ENCODE data around the gene ZSWIM8. TPM values are rescaled to one million over a fixed set of nuclear protein-coding genes. Genes with fewer than 3 reads are reported as not detected.
"Not testable (repeated sequence)": the region's sequence is repeated elsewhere in the genome, so short reads cannot be mapped to it uniquely, and the experiment has no call there.

The ZSWIM8 gene
- 95.5 TPM for total RNA-seq
- 10 to 100 TPM in 3 of 4 donors, 1 to 10 TPM in 1; 6.0 to 14.9 (median 11.8) TPM for polyA plus RNA-seq

- Mint-ChIP-seq H3K27ac (peak within 1 kb of the TSS; percentile 95 to 98 (median 98)), H3K4me1 (peaks cover 27 to 66% (median 40%) of the 10 kb centered on the region in 4 donors), H3K4me3 (peak within 1 kb of the TSS; percentile 95 to 98 (median 96)), H3K27me3 (peaks cover 9% of the 10 kb centered on the region), H3K9me3 (no peaks in the 10 kb centered on the region), H3K36me3 (peaks cover 9% of the 10 kb centered on the region)
- peak within 1 kb of the TSS; percentile 80 for H3K27ac ChIP-seq (ENCODE audit: insufficient read depth, low read length, poor library complexity, severe bottlenecking)
- DNase-seq (peak; percentile 83 to 93 (median 89)), ATAC-seq (ENCODE audit: low read depth in 2 of 2) (peak; percentile 84 to 87)
- H3K4me1 ChIP-seq (ENCODE audit: control insufficient read depth, insufficient read depth, low read length, poor library complexity, severe bottlenecking), result peaks cover 52% of the 10 kb centered on the region
- peak within 1 kb of the TSS; percentile 94 for H3K4me3 ChIP-seq (ENCODE audit: low read depth, low read length)
- no peaks in the 10 kb centered on the region for H3K27me3 ChIP-seq (ENCODE audit: control insufficient read depth, insufficient read depth, low read length)
- H3K9me3 ChIP-seq (ENCODE audit: control insufficient read depth in 2 of 2, low read length in 2 of 2), result no peaks in the 10 kb centered on the region
- peaks cover 13% of the 10 kb centered on the region for H3K36me3 ChIP-seq (ENCODE audit: control insufficient read depth, insufficient read depth, low read length)
These were observed at the start of gene ZSWIM8 for GRCh38 chr10:73785211-73785720. Gene ZSWIM8, plus strand, starts transcription at chr10:73785606. Its CDS starts 273 bp downstream, at chr10:73785879.

- H3K9me3 Mint-ChIP-seq; H3K9me3 ChIP-seq (ENCODE audit: control insufficient read depth in 2 of 2, low read length in 2 of 2); H3K27me3 Mint-ChIP-seq; H3K4me3 ChIP-seq (ENCODE audit: low read depth, low read length); ATAC-seq (ENCODE audit: low read depth in 2 of 2); H3K36me3 ChIP-seq (ENCODE audit: control insufficient read depth, insufficient read depth, low read length); DNase-seq; H3K27ac ChIP-seq (ENCODE audit: insufficient read depth, low read length, poor library complexity, severe bottlenecking); H3K27me3 ChIP-seq (ENCODE audit: control insufficient read depth, insufficient read depth, low read length); H3K27ac Mint-ChIP-seq; H3K36me3 Mint-ChIP-seq: not testable (repeated sequence)
- peak overlapping the region in 1 of 4 donors; percentile 51 for H3K4me3 Mint-ChIP-seq
- peaks cover 7 to 25% (median 18%) of the 10 kb centered on the region in 4 donors for H3K4me1 Mint-ChIP-seq
- H3K4me1 ChIP-seq (ENCODE audit: control insufficient read depth, insufficient read depth, low read length, poor library complexity, severe bottlenecking), result peaks cover 19% of the 10 kb centered on the region
These were observed 44.7 kb upstream of the ZSWIM8 start for GRCh38 chr10:73740501-73741254.

GRCh38 chr10:73742454-73742734, 43.0 kb upstream of the ZSWIM8 start:
- peak overlapping the region; percentile 31 to 99 (median 38) for H3K27ac Mint-ChIP-seq
- peaks cover 7 to 37% (median 26%) of the 10 kb centered on the region in 4 donors for H3K4me1 Mint-ChIP-seq
- no peak overlapping the region for H3K27ac ChIP-seq (ENCODE audit: insufficient read depth, low read length, poor library complexity, severe bottlenecking)
- peaks cover 30% of the 10 kb centered on the region for H3K4me1 ChIP-seq (ENCODE audit: control insufficient read depth, insufficient read depth, low read length, poor library complexity, severe bottlenecking)
- H3K9me3 Mint-ChIP-seq, result peaks cover 0 to 2% (median 0%) of the 10 kb centered on the region in 7 donors
- no peaks in the 10 kb centered on the region for H3K36me3 Mint-ChIP-seq
- peak overlapping the region in 3 of 4 donors; percentile 96 to 100 (median 100) for H3K4me3 Mint-ChIP-seq
- DNase-seq, result no peak
- H3K27me3 ChIP-seq (ENCODE audit: control insufficient read depth, insufficient read depth, low read length), result no peaks in the 10 kb centered on the region
- ATAC-seq (ENCODE audit: low read depth in 2 of 2), result no peak
- no peak overlapping the region for H3K4me3 ChIP-seq (ENCODE audit: low read depth, low read length)
- no peaks in the 10 kb centered on the region for H3K27me3 Mint-ChIP-seq
- H3K9me3 ChIP-seq (ENCODE audit: control insufficient read depth in 2 of 2, low read length in 2 of 2), result no peaks in the 10 kb centered on the region
- H3K36me3 ChIP-seq (ENCODE audit: control insufficient read depth, insufficient read depth, low read length), result peaks cover 8% of the 10 kb centered on the region

GRCh38 chr10:73743327-73743904, 42.0 kb upstream of the ZSWIM8 start:
- Histone ChIP-seq H3K9me3 (ENCODE audit: control insufficient read depth in 2 of 2, low read length in 2 of 2) (no peaks in the 10 kb centered on the region), H3K4me1 (ENCODE audit: control insufficient read depth, insufficient read depth, low read length, poor library complexity, severe bottlenecking) (peaks cover 30% of the 10 kb centered on the region), H3K27me3 (ENCODE audit: control insufficient read depth, insufficient read depth, low read length) (no peaks in the 10 kb centered on the region), H3K36me3 (ENCODE audit: control insufficient read depth, insufficient read depth, low read length) (peaks cover 5% of the 10 kb centered on the region), H3K27ac (ENCODE audit: insufficient read depth, low read length, poor library complexity, severe bottlenecking) (peak overlapping the region; percentile 98), H3K4me3 (ENCODE audit: low read depth, low read length) (peak overlapping the region; percentile 96)
- Mint-ChIP-seq H3K27me3 (no peaks in the 10 kb centered on the region), H3K4me1 (peaks cover 7 to 37% (median 26%) of the 10 kb centered on the region in 4 donors), H3K36me3 (no peaks in the 10 kb centered on the region), H3K9me3 (peaks cover 0 to 2% (median 0%) of the 10 kb centered on the region in 7 donors), H3K27ac (peak overlapping the region; percentile 99 to 100 (median 100)), H3K4me3 (peak overlapping the region; percentile 96 to 100 (median 100))
- DNase-seq (peak in 1 of 3 donors; percentile 16), ATAC-seq (ENCODE audit: low read depth in 2 of 2) (no peak)

- no peaks in the 10 kb centered on the region for H3K9me3 ChIP-seq (ENCODE audit: control insufficient read depth in 2 of 2, low read length in 2 of 2)
- peaks cover 10 to 41% (median 30%) of the 10 kb centered on the region in 4 donors for H3K4me1 Mint-ChIP-seq
- peak; percentile 90 to 91 for ATAC-seq (ENCODE audit: low read depth in 2 of 2)
These were observed 41.3 kb upstream of the ZSWIM8 start, which contains the start of gene SEC24C for GRCh38 chr10:73743905-73744663. Gene SEC24C, plus strand, starts transcription at chr10:73744372. Its CDS starts 2,461 bp downstream, at chr10:73746833.

GRCh38 chr10:73744664-73744975, 40.8 kb upstream of the ZSWIM8 start:
- no peaks in the 10 kb centered on the region for H3K27me3 ChIP-seq (ENCODE audit: control insufficient read depth, insufficient read depth, low read length)
- peaks cover 12 to 46% (median 33%) of the 10 kb centered on the region in 4 donors for H3K4me1 Mint-ChIP-seq
- H3K27me3 Mint-ChIP-seq, result no peaks in the 10 kb centered on the region
- H3K27ac Mint-ChIP-seq, result peak overlapping the region; percentile 99 to 100 (median 100)
- ATAC-seq (ENCODE audit: low read depth in 2 of 2), result no peak
- peak overlapping the region; percentile 96 to 100 (median 100) for H3K4me3 Mint-ChIP-seq
- H3K27ac ChIP-seq (ENCODE audit: insufficient read depth, low read length, poor library complexity, severe bottlenecking), result peak overlapping the region; percentile 98
- peaks cover 0 to 2% (median 0%) of the 10 kb centered on the region in 7 donors for H3K9me3 Mint-ChIP-seq
- peaks cover 7% of the 10 kb centered on the region for H3K36me3 Mint-ChIP-seq
- DNase-seq, result peak in 2 of 3 donors; percentile 30 to 66
- H3K4me3 ChIP-seq (ENCODE audit: low read depth, low read length), result peak overlapping the region; percentile 96
- H3K9me3 ChIP-seq (ENCODE audit: control insufficient read depth in 2 of 2, low read length in 2 of 2), result no peaks in the 10 kb centered on the region
- H3K36me3 ChIP-seq (ENCODE audit: control insufficient read depth, insufficient read depth, low read length), result peaks cover 11% of the 10 kb centered on the region
- peaks cover 37% of the 10 kb centered on the region for H3K4me1 ChIP-seq (ENCODE audit: control insufficient read depth, insufficient read depth, low read length, poor library complexity, severe bottlenecking)

More at GRCh38 chr10:73743905-73744663, 41.3 kb upstream of the ZSWIM8 start, which contains the start of gene SEC24C:
- H3K36me3 Mint-ChIP-seq, result peaks cover 3% of the 10 kb centered on the region
- peak within 1 kb of the TSS; percentile 96 for H3K4me3 ChIP-seq (ENCODE audit: low read depth, low read length)
- H3K27me3 ChIP-seq (ENCODE audit: control insufficient read depth, insufficient read depth, low read length), result no peaks in the 10 kb centered on the region
- H3K27me3 Mint-ChIP-seq, result no peaks in the 10 kb centered on the region
- DNase-seq, result peak; percentile 92 to 98 (median 95)
- peaks cover 0 to 2% (median 0%) of the 10 kb centered on the region in 7 donors for H3K9me3 Mint-ChIP-seq
- peak within 1 kb of the TSS; percentile 99 to 100 (median 100) for H3K27ac Mint-ChIP-seq
- H3K36me3 ChIP-seq (ENCODE audit: control insufficient read depth, insufficient read depth, low read length), result peaks cover 8% of the 10 kb centered on the region
- H3K4me1 ChIP-seq (ENCODE audit: control insufficient read depth, insufficient read depth, low read length, poor library complexity, severe bottlenecking), result peaks cover 35% of the 10 kb centered on the region
- peak within 1 kb of the TSS; percentile 98 for H3K27ac ChIP-seq (ENCODE audit: insufficient read depth, low read length, poor library complexity, severe bottlenecking)
- H3K4me3 Mint-ChIP-seq, result peak within 1 kb of the TSS; percentile 96 to 100 (median 100)

GRCh38 chr10:73746721-73747120, 38.7 kb upstream of the ZSWIM8 start:
- DNase-seq (no peak), ATAC-seq (ENCODE audit: low read depth in 2 of 2) (no peak)
- H3K4me3 ChIP-seq (ENCODE audit: low read depth, low read length), result peak overlapping the region; percentile 32
- Mint-ChIP-seq H3K9me3 (peaks cover 0 to 2% (median 0%) of the 10 kb centered on the region in 7 donors), H3K27me3 (no peaks in the 10 kb centered on the region), H3K4me1 (peaks cover 12 to 62% (median 49%) of the 10 kb centered on the region in 4 donors), H3K27ac (peak overlapping the region in 2 of 3 donors; percentile 65 to 68), H3K36me3 (peaks cover 21% of the 10 kb centered on the region), H3K4me3 (peak overlapping the region; percentile 71 to 83 (median 74))
- H3K27ac ChIP-seq (ENCODE audit: insufficient read depth, low read length, poor library complexity, severe bottlenecking), result no peak overlapping the region
- H3K4me1 ChIP-seq (ENCODE audit: control insufficient read depth, insufficient read depth, low read length, poor library complexity, severe bottlenecking), result peaks cover 37% of the 10 kb centered on the region
- no peaks in the 10 kb centered on the region for H3K27me3 ChIP-seq (ENCODE audit: control insufficient read depth, insufficient read depth, low read length)
- peaks cover 30% of the 10 kb centered on the region for H3K36me3 ChIP-seq (ENCODE audit: control insufficient read depth, insufficient read depth, low read length)
- no peaks in the 10 kb centered on the region for H3K9me3 ChIP-seq (ENCODE audit: control insufficient read depth in 2 of 2, low read length in 2 of 2)
